Right cardiac atrium (tissue), 5 donors: Measurements from ENCODE around the gene BFAR. TPM values are rescaled to one million over a fixed set of nuclear protein-coding genes. Genes with fewer than 3 reads are reported as not detected.
A peak's percentile ranks its signal among the peaks of the same experiment; 100 is the strongest.
"Not testable (repeated sequence)": the region's sequence is repeated elsewhere in the genome, so short reads cannot be mapped to it uniquely, and the experiment has no call there.

ENCODE experiments used
- ATAC-seq, 2 donors: fragments of 200-7000 bp; cut with Tn5 transposase; one replicate each; pipeline versions ENCODE4 v1.8.0 to v1.9.1; 2020; ENCODE audit warnings: moderate library complexity in 2 of 2, mild to moderate bottlenecking in 1 of 2
- DNase-seq, 3 donors: peaks; one replicate each; pipeline ENCODE4 v3.0.0-alpha.2; 2020
- H3K27ac ChIP-seq: one replicate; pipeline ENCODE4 v1.5.1; 2013; ENCODE audit warnings: mild to moderate bottlenecking, low read length, control low read depth, moderate library complexity
- H3K27me3 ChIP-seq: one replicate; pipeline ENCODE4 v1.6.1; 2013; ENCODE audit not compliant: control insufficient read depth, insufficient read depth
- H3K4me1 ChIP-seq: one replicate; pipeline ENCODE4 v1.6.1; 2013; ENCODE audit warnings: low read length; ENCODE audit not compliant: control insufficient read depth, insufficient read depth
- H3K4me3 ChIP-seq: one replicate; pipeline ENCODE4 v1.5.1; 2013; ENCODE audit warnings: low read length, control low read depth
- H3K9me3 ChIP-seq: one replicate; pipeline ENCODE4 v1.6.1; 2013; ENCODE audit warnings: low read length; ENCODE audit not compliant: control insufficient read depth
- WGBS: extraction: QIAGEN DNeasy Blood & Tissue Kit; methylation state at CpG from one replicate; pipeline ENCODE4 v1.1.7; 2013; 5-methylcytosine and 5-hydroxymethylcytosine counted together
- intact Hi-C, 4 donors: fragments of 100-400 bp; cut with DNase I; formaldehyde crosslinking; loops; one replicate each; pipeline versions ENCODE4 v1.11.0 to v1.14.0; 2022 to 2023
- polyA plus RNA-seq: library from polyadenylated mRNA; stranded (reverse); fragments of 200-250 nt; gene quantifications from one replicate; pipeline ENCODE4 v1.2.3, GENCODE V29; 2013
- total RNA-seq, 4 donors: library from RNA; stranded (reverse); fragmentation: NEBNext Ultra II Directional; extraction: Animal tissue kit (Norgen Biotek cat#: 25700); gene quantifications; one replicate each; pipeline ENCODE4 v1.2.1, GENCODE V29; 2021
- donor health status: healthy with polysubstance abuse.
- donor health status: DM: no; HTN: yes; CAD: no.
- donor health status: DM: no; HTN: no; CAD: no.
- donor health status: DM: no; HTN: yes; CAD: no; lungs with severe emphysema.
- donor health status: DM: yes; HTN: yes; CAD: no.

BFAR gene
- total and polyA plus RNA-seq, 5 donors = 21.0 to 32.6 (median 29.2) TPM

DNA sequence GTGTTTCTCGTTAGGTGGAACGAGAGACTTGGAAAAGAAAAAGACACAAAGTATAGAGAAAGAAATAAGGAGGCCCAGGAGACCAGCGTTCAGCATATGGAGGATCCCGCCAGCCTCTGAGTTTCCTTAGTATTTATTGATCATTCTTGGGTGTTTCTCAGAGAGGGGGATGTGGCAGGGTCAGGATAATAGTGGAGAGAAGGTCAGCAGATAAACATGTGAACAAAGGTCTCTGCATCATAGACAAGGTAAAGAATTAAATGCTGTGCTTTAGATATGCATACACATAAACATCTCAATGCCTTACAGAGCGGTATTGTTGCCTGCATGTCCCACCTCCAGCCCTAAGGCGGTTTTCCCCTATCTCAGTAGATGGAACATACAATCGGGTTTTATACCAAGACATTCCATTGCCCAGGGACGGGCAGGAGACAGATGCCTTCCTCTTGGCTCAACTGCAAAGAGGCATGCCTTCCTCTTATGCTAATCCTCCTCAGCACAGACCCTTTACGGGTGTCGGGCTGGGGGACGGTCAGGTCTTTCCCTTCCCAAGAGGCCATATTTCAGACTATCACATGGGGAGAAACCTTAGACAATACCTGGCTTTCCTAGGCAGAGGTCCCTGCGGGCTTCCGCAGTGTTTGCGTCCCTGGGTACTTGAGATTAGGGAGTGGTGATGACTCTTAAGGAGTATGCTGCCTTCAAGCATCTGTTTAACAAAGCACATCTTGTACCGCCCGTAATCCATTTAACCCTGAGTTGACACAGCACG lies 3.6 kb downstream of the BFAR start:
- H3K9me3 ChIP-seq, H3K27ac ChIP-seq, H3K4me1 ChIP-seq, ATAC-seq, H3K4me3 ChIP-seq, intact Hi-C loops, H3K27me3 ChIP-seq, DNase-seq: not testable (repeated sequence)
- 51% methylated on average over 17 of the region's 17 CpGs for WGBS

DNA sequence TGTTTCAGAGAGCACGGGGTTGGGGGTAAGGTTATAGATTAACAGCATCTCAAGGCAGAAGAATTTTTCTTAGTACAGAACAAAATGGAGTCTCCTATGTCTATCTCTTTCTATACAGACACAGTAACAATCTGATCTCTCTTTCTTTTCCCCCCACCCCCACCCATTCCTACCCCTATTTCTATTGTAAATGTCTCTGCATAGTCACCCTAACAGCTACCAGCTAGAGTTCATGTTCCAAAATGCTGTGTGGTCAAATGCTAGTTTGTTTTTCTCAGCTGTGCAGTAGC lies 4.1 kb downstream of the BFAR start:
- H3K4me1 ChIP-seq, H3K4me3 ChIP-seq, H3K27ac ChIP-seq, intact Hi-C loops, ATAC-seq, H3K9me3 ChIP-seq, H3K27me3 ChIP-seq, DNase-seq: not testable (repeated sequence)
- WGBS = 51% methylated on average over 1 of the region's 1 CpG

DNA sequence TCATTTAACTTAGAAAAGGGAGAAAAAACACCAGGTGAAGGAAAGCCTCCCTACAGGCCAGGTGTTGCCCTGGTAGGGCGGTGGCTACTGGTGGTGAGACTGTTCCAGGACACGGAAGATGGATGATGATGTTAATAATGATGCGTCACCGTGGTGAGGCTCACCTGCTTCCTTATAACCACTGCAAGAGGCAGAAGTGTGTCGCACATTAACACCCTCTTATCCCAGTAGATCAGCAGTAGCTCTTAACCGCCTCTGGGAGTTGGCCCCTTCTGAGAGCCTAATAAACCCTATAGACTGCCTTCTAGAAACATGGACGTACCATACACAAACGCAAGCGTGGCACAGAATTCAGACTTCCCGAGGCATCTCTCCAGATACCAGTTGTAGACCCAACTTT lies 7.8 kb downstream of the BFAR start:
- no peaks in the 10 kb centered on the region for H3K9me3 ChIP-seq
- WGBS = 92% methylated on average over 10 of the region's 10 CpGs
- ATAC-seq (no peak), DNase-seq (no peak)
- H3K4me3 ChIP-seq = no peak overlapping the region
- intact Hi-C loops = no loop called here
- no peak overlapping the region for H3K27ac ChIP-seq
- no peaks in the 10 kb centered on the region for H3K27me3 ChIP-seq
- no peaks in the 10 kb centered on the region for H3K4me1 ChIP-seq

DNA sequence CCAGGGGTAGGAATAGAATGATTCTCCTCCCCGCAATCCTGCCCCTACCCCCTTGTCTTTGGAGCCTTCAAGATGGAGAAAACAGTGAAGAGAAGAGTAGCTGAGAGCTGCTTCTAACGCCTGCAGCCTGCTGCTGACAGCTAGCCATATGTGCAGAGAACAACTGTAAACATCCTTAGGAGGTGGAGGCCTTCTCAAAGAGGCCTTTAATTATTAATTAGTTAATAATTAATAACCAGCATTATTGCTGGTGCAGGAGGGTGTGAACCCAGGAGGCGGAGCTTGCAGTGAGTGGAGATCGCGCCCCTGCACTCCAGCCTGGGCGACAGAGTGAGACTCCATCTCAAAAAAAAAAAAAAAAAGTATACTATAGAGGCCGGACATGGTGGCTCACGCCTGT lies 8.5 kb downstream of the BFAR start:
- Histone ChIP-seq H3K9me3 (no peaks in the 10 kb centered on the region), H3K4me3 (no peak overlapping the region), H3K27ac (no peak overlapping the region), H3K27me3 (no peaks in the 10 kb centered on the region), H3K4me1 (no peaks in the 10 kb centered on the region)
- no peak for DNase-seq
- intact Hi-C loops = no loop called here
- no peak for ATAC-seq
- 98% methylated on average over 8 of the region's 8 CpGs for WGBS

DNA sequence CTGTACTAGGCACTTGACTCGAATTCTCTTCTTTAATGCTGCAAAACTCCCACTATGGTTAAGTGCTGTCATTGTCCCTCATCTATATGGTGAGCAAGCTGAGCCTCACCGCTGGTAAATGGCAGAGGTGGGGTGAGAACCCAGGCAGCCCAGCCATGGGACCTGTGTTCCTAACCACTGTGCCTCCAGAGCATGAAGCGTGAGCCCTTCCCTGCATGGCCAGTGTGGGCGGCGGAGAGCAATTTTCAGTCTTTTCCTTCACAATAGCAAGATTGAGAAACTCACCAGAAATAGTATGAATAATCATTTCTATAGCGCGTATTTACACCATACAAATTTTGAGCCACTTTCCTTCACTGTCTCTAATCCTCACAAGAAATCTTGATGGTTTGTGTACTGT lies 9.2 kb downstream of the BFAR start:
- ATAC-seq = no peak
- Histone ChIP-seq H3K27ac (no peak overlapping the region), H3K4me1 (no peaks in the 10 kb centered on the region), H3K4me3 (no peak overlapping the region), H3K27me3 (no peaks in the 10 kb centered on the region), H3K9me3 (no peaks in the 10 kb centered on the region)
- WGBS = 89% methylated on average over 7 of the region's 7 CpGs
- intact Hi-C loops = no loop called here
- DNase-seq = no peak

DNA sequence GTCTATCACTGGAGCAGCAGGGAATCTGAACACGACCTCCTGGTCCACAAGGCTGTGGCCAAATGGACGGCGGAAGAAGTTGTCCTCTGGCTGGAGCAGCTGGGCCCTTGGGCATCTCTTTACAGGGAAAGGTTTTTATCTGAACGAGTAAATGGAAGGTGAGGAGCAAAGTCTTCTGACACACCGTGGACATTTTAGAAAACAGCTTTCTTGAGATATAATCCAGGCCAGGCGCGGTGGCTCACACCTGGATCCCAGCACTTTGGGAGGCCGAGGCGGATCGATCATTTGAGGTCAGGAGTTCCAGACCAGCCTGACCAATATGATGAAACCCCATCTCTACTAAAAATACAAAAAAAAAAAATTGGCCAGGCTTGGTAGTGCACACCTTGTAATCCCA lies 17.1 kb downstream of the BFAR start:
- Histone ChIP-seq H3K27ac (no peak overlapping the region), H3K4me1 (no peaks in the 10 kb centered on the region), H3K27me3 (no peaks in the 10 kb centered on the region), H3K4me3 (no peak overlapping the region), H3K9me3 (no peaks in the 10 kb centered on the region)
- intact Hi-C loops = no loop called here
- ATAC-seq = no peak
- 92% methylated on average over 10 of the region's 10 CpGs for WGBS
- DNase-seq = no peak

DNA sequence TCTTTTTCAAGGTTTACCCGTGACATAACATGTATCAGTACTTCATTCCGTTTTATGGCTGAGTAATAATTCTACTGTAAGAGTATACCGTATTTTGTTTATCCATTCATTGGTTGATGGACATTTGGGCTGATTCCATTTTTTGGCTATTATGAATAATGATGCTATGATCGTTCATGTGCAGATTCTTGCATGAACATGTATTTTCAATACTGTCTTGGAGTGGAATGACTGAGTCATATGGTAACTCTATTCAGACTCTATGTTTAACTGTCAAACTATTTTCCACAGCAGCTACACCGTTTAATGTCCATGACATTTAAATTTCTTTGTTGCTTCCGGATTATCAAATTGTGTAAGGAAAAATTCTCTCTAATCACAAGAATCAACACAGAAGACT lies 17.9 kb downstream of the BFAR start:
- H3K9me3 ChIP-seq = no peaks in the 10 kb centered on the region
- no peak overlapping the region for H3K27ac ChIP-seq
- intact Hi-C loops = no loop called here
- H3K4me3 ChIP-seq = no peak overlapping the region
- no peaks in the 10 kb centered on the region for H3K27me3 ChIP-seq
- no peak for ATAC-seq
- WGBS = 79% methylated on average over 6 of the region's 6 CpGs
- no peak for DNase-seq
- H3K4me1 ChIP-seq = no peaks in the 10 kb centered on the region

DNA sequence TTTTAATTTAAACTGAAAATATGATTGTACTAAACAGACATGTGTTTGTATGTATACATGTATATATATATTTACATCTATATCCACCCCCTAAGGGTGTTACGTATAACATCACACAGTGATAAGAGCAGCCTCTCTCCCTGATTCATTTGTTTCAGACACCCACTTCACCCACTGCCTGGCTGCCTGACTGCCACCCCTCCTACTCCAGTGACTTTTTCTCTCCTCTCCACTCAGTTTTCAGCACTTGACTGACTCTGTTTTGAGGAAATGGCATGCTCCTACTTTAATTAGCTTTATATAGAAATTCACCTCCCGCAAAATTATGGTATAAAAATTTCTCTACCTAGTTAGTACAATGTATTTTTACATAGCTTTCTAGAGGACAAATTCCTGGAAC lies 20.0 kb downstream of the BFAR start:
- Histone ChIP-seq H3K4me3 (no peak overlapping the region), H3K4me1 (no peaks in the 10 kb centered on the region), H3K27me3 (no peaks in the 10 kb centered on the region), H3K9me3 (no peaks in the 10 kb centered on the region), H3K27ac (no peak overlapping the region)
- WGBS = 87% methylated on average over 2 of the region's 2 CpGs
- intact Hi-C loops = no loop called here
- no peak for DNase-seq
- no peak for ATAC-seq

DNA sequence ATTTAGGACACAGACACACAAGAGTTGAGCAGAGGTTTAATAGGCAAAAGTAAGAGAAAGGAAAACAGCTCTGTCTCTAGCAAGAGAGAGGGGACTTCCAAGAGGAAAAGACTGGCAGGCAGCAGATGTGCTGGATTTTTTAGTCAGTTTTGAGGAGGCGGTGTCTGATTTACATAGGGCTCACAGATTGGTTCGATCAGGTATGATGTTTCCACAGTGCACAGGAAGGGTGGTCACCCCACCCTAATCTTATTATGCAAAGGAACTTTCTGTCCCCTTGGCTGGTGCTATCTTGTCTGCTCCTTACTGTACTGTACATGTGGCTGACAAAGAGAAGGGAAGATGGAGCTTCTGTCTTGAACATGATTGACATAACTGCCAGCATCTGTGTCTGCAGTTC lies 25.3 kb downstream of the BFAR start:
- Histone ChIP-seq H3K4me3 (no peak overlapping the region), H3K27me3 (no peaks in the 10 kb centered on the region), H3K9me3 (no peaks in the 10 kb centered on the region), H3K4me1 (no peaks in the 10 kb centered on the region), H3K27ac (no peak overlapping the region)
- WGBS = 81% methylated on average over 2 of the region's 2 CpGs
- intact Hi-C loops = no loop called here
- ATAC-seq (peak in 1 of 2 donors; percentile 56), DNase-seq (no peak)

DNA sequence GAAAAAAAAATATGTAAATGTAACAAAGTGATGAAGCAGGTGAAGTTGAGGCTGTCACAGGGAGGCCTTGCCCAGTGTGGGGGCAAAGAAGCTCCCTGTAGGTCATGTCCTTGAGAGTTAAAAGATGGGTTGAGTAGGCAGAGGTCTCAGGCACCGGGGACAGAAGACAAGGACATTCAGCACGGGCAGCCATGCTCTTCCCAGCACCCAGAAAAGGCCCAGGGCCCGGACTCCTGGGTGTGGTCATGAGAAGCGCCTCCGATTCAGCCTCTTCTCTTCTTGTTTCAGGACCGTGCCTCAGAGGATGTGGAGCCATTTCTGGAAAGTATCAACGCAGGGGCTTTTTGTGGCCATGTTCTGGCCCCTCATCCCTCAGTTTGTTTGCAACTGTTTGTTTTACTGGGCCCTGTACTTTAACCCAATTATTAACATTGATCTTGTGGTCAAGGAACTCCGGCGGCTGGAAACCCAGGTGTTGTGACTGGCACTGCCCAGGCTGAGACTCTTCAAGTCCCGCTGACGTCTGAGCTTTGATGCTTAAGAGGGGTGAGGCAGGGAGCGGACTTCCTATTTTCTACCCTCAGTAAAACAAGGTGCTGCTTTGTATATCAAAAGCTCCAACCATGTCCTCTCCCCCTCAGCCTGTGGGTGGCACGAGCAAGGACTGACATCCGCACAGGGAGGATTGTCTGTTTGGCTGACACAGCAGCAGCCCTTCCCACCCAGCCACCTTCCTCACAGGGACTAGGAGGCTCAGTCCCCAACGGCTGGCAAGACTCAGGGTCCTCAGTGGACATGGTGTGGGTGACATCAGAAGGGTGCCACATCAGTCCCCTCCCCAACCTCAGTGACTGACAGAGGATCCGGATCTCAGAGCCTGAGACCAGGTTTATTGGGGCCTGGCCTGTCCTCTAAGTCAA lies 34.9 kb downstream of the BFAR start:
- no peak for ATAC-seq
- H3K9me3 ChIP-seq = no peaks in the 10 kb centered on the region
- H3K27ac ChIP-seq = no peak overlapping the region
- intact Hi-C loops = no loop called here
- H3K4me3 ChIP-seq = no peak overlapping the region
- no peaks in the 10 kb centered on the region for H3K4me1 ChIP-seq
- 88% methylated on average over 16 of the region's 16 CpGs for WGBS
- H3K27me3 ChIP-seq = no peaks in the 10 kb centered on the region
- no peak for DNase-seq

DNA sequence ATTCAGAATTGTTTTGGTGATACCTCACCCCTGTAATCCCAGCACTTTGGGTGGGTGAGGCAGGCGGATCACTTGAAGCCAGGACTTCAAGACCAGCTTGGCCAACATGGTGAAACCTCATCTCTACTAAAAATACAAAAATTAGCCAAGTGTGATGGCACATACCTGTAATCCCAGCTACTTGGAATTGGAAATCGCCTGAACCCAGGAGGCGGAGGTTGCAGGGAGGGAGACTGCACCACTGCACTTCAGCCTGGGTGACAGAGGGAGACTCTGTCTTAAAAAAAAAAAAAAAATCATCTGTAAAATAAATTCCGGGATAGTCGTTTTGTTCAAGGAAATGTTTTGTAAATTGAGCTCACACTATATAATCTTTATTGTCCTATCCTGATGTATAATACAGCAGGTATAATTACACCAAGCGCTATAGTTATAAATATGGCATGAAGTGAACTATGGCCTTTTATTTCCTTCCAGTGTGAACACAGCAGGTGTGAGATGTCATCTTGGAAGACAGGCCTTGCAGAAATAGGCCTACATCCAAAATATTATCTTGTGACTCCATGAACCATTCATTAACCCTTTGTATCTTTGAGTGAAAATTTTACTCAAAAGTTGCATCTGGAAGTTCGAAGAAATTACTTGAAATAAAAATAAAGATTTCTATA lies 35.9 kb downstream of the BFAR start:
- ATAC-seq = no peak
- intact Hi-C loops = no loop called here

More for the DNA sequence above, 35.9 kb downstream of the BFAR start:
- WGBS = 79% methylated on average over 7 of the region's 7 CpGs
- Histone ChIP-seq H3K27me3 (no peaks in the 10 kb centered on the region), H3K9me3 (no peaks in the 10 kb centered on the region), H3K4me3 (no peak overlapping the region), H3K27ac (no peak overlapping the region), H3K4me1 (no peaks in the 10 kb centered on the region)
- DNase-seq = no peak
